ENCODE measurements around the gene SLC25A21.
"Not testable (repeated sequence)": the region's sequence is repeated elsewhere in the genome, so short reads cannot be mapped to it uniquely, and the experiment has no call there.

SLC25A21 gene

DNA sequence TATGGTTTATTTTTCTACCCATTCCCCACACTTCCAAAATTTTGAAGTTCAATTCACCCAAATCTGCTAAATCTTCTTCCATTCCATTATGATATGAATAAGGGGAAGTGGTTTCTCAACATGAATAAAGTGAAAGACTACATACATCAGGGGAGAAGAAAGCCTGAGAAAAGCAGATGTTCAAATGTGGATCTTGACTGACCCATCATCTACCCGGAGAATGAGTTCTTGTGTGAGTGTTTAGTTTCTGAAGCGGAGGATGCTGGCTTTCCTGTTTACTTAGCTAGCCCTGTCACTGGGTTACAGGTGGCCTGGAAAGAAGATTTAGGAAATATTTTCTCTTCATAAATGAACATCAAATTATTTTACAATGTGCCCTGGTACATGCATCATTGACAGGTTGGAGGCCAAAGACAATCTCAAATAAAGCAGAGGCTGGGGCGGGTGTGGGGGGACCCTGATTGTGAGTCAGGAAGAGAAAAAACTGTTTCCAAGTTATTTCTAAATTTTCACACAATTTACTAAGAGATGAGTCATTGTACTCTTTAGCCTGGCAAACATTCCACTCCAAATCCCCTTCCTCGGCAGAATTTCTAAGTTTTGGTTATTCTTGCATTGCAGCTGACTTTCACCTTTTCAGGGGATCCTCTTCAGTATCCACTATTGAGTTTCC, 135.6 kb downstream of the SLC25A21 start:
- ATAC-seq, result no peak

DNA sequence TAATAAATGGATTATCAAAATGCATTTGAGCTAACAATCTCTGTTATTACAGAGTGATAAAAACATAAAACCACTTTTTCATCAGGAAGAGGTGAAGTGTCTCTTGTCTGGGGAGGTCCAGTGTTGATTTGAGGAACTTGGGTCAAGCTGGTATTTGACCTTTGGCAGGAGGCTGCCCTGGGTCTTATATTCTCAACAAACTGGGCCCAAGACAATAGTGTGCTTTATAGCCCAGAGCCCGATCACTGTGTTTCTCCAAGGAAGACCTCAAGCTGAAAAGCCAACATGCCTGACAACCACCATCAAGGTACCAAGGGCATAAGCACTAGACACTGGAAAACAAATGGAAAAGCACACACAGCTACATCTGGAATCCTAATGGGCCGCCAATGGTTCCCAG, 137.0 kb downstream of the SLC25A21 start:
- no peak for ATAC-seq

DNA sequence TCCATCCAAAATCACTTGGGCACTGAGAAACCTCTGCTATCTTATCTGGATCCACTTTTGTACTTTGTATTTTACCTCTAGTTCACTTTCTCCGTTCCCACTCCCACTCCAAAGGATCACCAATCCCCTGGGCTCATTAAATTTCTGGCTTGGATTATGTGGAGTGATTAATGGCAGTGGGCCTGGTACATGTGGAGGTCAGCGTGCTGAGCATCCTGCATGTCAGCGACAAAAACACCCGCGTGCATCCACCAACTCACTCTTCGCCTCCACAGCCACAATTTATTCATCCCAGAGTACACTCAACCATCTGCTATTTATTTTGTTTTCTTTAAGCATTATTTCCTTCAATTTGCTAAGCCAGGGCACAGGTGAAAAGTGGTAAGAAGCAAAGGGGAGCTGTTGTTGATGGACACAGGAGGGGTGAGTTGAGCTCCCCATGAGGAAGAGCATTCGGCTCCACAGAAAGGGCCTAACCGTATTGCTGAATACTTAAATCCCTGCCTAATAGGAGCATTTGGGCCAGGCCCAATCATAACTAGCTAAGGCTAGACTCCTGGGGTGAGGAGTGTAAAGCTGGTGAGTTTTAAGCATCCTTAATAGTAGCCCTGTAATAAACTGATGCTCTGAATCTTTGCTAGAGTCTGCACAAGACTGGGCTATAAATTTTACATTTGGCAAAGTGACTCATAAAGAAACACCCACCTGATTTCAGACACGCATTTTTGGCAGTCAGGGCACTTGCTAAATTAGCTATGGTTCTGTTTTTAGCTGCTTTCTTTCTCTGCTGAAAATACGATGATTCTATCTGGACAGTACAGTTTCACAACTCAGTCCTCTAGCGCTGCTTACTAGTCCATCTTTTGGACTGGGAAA, 137.8 kb downstream of the SLC25A21 start:
- no peak for ATAC-seq

DNA sequence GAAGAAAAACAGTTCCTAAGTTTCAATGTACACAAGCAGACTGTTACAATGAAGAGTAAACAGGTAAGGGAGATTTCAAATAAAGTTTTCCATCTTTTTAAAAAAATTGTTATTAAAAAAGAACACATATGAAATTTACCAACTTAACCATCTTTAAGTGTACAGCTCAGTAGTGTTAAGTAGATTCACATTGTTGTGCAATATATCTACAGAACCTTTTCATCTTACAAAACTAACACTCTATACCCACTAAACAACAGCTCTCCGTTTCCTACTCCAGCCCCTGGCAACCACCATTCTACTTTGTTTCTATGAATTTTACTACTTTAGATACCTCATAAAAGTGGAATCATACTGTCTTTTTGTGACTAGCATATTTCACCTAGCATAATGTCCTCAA, 139.5 kb downstream of the SLC25A21 start:
- ATAC-seq, result no peak

DNA sequence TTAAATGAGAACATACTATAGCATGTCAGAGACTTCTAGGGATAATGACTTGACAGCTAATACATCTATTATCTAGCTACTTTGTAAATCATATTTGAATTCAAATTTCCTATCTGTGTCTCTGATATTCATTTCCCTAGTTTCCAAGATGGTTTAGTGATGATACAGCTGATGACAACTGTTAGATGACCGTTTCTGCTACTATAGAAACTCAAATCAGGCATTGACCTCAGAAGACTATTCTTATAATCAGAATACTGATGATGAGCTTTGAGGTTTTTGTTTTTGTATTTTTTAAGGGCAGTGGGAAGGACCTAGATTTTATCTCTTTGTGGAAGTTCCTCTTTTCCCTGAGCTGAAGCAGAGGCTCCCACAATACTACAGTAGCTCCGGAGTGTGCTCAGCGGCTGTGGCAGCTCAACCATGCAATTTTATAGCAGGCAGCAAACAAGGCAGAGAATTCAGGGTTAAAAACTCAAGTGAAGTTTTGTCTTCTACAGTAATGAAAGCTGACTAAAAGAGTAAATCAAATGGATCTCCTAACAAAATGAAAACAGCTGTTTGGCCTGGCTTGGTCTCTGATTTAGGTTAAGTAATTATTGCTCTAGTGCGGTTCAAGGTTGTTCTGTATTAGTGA, 145.1 kb downstream of the SLC25A21 start:
- ATAC-seq, result no peak

DNA sequence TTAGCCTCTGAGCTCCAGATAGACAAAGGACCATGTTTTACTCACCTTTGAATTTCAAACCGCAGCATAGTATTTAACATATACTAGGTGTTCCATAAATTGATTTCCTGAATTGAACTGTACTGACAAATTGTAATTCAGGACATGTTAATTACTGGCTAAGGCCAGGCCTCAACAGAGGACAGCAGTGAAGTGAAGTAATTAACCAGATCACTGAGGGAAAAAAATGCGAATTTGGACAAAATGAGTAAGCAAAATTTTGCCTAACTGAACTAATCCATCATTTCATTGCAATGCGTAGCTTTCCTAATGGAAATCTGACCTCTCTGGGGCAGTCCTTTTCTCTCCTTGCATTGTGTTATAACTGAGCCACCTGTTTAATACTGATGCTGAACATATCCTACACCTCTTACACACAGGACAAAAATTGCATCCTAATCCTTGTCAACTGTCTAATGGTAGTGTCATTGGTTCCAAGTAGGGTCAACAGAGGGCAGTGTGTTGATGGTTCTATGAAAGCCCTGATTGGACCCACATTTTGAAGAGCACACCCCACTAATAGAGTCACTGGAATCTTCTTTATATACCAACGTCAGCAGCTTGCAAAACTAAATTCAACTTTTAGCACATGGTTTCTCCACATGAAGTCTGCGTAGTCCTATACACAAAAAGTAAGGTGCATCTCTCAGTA, 148.4 kb downstream of the SLC25A21 start:
- no peak for ATAC-seq

DNA sequence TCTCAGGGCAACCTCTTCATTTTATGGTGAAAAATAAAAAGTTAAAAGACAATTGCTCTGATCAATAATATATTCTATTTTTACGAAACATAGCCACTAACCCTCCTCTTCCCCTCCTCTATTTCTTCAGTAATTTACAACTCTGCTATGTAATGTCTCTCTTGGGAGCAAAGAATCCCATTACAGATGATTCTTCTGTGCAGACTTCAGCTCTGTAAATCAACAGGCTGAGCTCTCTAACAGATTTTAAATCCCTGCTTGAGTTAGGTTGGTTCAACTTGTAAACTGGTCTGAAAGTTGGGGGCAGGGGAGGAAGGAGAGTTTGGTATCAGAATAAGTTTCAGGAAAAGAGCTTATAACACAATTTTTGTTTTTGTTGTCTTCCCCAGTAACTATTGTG, 151.0 kb downstream of the SLC25A21 start:
- ATAC-seq, result no peak

DNA sequence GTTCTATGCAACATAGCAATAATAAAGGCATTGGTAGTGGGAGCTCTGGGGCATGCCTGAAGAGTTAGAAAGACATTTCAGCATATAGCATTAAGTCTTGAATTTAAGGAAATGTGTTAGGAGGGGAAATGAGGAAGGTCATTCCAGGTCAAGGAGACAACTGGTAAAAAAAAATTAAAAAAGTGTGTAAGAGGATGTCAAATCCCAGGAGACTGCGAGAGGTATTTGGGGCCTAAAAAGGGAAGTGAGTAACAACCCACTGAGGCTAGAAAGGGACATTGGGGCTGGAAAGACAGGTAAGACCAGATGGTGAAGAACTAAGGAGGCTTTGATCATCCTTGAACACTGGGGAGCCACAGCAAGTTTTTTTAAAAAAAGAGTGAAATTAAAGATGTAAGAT, 152.9 kb downstream of the SLC25A21 start:
- ATAC-seq, result no peak

DNA sequence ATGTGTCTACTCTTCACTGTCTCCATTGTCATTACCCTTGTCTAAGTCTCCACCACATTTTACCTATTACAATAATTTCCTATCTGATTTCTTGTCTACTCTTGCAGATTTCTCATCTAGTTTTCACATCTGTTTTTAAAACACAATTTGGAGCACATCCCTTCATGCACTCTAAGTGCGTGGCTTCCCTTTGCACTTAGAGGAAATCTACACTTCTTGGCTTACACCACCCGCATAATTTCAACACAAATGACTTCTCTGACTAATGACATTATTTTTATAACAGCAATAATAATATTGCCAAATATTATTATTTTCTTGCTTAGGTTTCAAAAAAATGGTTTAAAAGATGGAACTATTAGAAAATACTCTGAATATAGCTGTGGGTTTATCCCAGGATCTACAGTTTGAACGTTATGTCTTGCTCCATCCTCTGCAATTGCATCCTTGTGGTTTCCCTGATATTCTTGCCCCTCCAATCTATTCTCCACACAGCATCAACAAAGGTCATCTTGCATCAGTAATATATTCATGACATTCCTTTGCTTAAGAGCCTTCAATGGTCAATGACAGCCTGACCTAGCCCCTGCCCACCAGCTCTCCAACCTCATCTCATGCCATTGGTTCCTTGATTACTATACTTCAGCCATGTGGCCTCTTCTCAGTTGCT, 153.7 kb downstream of the SLC25A21 start:
- ATAC-seq, result no peak

DNA sequence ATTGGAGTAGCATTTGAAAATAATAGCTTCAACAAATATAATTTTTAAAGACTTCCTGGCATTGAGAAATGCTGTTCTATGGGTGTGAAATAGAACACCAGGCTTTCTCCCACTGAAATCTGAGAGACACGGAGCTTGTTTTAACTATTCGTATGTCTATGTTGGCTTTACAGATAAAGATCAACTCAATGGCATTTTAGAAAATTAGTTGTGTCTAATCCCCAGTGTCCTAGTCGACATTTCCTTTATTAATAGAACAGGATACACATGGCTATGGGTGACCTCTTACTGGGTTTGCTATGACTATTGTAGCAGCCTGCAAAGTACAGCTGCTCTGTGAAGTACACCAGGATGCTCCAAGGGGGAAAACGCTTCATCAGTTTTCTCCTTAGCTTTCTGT, 159.3 kb downstream of the SLC25A21 start:
- no peak for ATAC-seq

DNA sequence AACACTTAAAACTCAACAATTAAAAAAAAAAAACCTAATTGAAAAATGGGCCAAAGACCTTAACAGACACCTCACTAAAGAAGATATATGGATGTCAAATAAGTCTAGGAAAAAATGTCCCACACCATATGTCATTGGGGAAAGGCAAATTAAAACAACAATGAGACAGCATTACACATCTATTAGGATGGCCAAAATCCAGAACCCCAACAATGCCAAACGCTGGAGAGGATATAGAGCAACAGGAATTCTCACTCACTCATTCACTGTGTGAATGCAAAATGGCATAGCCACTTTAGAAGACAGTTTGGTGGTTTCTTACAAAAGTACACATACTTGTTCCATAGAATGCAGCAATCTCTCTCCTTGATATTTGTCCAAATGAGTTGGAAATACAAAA, 173.7 kb downstream of the SLC25A21 start:
- no peak for ATAC-seq

DNA sequence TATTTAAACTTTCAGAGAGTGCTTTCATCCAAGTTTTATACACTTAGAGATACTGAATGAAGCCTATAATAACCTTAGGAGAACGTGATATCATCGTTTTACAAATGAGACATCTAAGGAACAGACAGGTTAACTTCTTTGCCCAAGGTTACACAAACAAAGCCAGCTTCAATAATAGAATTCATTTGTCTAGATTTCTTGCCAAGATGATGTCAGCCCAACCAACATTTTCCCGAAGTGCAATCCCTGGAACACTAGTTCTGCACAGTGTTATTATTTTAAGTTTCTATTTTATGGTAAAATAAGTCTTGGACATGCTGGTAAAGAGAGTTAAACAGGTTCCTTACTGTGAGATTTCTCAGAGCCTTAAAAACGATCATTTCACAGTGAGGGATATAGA, 174.6 kb downstream of the SLC25A21 start:
- ATAC-seq, result no peak

DNA sequence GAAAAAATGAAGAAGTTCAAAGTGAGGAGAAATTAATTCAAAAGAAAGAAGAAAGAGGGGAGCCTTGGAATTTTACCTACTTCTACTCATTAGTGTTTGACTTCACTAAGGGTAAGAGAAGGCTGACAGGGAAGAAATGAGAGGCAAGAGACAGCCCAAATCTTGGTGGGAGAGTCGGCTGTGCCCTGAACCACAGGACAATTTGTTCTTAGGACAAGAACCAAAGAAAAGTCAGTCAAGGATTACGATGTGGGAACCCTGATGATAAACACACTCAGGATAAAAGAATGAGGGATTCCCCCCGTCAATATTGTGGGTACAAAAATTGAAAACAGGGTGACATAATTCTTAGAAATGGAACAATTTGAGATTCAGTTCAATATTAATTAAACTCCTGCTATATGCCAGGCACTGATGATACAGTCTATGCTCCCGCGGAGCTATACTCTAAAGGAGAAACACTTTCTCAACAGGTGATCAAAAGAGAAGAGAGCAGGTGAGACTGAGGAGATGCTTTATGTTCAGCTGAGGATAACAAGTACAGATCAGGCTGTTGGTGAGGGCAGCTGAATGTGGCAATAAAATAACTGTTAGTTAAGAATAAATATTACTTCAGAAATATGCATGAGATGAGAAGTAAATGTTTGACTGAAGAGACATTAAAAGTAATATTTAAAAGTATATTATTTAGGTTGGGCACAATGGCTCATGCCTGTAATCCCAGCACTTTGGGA, 175.4 kb downstream of the SLC25A21 start:
- no peak for ATAC-seq

DNA sequence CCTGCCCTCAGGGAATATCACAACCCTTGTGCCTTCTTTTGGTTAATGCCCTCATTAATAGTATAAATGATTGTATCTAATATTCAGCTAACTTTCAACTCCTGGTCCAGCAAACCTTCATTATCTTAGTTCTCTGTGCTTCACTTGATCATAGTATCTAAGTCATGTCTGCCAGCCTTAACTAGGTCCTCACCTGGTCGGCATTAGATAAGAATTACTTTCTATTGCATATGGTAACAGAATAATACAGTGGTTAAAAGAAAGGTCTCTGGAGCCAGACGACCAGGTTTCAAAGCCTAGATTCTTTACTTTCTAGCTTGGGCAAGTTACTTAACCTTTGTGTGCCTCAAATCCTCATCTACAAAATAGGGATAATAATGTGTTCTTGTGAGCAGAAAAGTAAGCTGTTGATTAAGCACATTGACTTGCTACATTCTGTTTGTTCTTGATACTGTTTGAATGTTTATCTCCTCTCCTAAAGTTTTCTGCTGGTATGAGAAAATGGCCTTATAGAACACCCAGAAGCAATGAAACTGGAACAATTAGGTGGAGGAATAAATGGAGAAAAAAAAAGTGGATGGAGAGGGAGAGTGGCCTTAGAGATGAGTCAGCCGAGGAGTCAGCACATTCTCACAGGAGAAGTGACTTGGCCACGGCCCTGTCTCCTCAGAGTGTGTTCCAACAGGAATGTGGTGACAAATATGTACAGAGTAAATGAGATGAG, 176.1 kb downstream of the SLC25A21 start:
- ATAC-seq, result no peak

DNA sequence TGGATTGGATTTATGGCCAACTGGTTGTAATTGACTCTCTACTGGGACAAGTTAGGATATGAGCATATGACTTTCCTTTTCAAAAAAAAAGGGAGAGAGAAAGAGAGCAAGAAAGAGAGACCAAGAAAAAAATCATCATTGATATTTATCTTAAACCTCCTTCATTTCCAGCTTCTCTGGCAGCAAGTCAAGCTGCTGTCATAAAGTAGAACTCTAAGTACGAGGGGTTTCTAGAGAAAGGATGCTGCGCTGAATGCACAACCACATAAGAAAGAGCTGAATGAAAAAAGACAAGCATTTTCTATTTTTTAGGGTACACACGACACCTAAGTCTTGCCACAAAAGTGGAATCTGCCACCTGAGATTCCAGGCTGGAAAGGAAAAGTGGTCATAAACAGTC, 182.6 kb downstream of the SLC25A21 start:
- no peak for ATAC-seq

DNA sequence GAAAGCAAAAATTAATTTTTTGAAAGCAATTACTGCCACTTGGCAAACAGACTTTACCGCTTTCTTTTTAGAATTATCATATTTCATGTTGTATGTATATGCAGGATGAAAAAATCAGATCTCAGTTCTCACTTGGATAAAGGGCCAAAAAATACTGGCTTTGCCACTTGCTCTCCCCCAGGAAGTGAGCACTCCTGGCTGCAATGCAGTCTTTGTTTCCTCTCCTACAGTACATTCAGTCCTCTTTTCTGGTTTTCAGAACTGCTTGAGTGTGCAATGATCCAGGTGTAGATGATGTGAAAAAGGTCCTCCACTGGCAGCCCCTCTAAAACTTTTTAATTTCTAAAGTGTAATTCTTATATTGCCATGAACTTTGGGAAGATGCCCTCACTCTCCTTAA, 183.4 kb downstream of the SLC25A21 start:
- no peak for ATAC-seq

DNA sequence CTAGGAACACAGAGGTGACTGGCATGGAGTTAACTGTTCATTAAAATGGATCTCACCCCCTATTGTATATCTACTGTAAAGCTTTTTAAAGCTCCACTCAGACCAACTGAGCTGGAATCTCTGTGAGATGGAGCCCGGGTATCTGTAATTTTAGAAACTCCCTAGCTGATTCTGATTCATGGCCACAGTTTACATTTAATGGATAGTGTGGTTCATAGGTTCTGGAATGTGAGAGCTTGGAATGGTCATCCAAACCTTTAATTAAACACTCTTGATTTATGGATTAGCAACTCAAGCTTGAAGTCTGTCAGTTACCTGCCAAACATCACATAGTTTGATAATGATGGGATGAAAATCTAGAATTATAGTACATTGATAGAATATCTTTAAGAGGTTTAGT, 183.8 kb downstream of the SLC25A21 start:
- no peak for ATAC-seq

DNA sequence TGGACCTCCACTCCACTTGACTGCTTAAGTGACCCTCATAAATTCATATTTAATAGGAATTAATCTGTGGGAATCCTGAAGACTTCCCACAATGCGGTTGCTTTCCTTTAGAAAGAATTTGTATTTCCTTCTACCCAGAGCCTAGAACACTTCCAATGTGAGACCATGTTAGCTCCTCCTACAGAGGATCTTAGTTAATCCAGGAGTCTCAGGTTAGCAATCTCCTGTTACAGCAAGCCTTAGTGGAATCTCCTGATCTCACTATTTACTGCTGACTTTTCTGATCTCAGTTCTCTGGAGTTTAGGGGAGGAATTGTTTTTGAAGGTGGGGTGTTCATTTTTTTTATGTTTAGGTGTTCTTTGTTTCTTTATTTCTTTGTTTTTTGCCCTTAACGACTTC, 186.0 kb downstream of the SLC25A21 start:
- no peak for ATAC-seq

DNA sequence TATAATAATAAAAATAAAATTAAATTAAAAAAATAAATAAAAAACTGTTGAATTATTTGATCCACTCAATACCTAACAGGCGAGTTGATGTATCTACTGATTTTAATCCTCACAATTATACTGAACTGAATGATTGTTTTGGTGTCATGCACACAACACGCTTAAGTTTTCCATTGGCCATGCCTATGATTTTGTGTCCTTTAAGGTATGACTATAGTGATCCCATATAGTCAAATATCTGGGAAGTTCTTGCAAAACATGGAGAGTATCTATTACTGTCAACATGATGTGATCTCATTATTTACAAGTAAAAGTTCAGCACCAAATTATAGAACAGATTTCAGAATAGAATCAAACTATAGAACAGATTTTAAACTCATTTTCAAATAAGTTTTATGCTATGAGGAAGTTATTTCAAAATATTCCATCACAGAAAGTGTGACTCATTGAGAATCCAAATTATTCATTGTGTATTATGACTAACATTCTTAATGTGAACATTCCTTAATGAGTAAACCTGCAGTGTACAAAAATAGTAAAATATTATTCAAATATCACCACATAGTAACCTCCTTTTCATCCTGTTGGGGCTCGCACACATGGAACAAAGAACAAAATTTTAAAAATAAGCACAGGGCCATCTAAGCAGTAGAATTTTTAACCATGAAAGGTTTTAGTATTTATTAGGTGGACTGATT, 190.4 kb downstream of the SLC25A21 start:
- ATAC-seq, result no peak

DNA sequence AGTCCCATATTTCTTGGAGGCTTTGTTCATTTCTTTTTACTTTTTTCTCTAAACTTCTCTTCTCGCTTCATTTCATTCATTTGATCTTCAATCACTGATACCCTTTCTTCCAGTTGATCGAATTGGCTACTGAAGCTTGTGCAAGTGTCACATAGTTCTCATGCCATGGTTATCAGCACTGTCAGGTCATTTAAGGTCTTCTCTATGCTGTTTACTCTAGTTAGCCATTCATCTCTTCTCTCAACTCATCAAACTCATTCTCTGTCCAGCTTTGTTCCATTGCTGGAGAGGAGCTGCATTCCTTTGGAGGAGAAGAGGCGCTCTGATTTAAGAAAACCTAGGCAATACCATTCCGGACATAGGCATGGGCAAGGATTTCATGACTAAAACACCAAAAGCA, 192.0 kb downstream of the SLC25A21 start:
- ATAC-seq, result not testable (repeated sequence)

DNA sequence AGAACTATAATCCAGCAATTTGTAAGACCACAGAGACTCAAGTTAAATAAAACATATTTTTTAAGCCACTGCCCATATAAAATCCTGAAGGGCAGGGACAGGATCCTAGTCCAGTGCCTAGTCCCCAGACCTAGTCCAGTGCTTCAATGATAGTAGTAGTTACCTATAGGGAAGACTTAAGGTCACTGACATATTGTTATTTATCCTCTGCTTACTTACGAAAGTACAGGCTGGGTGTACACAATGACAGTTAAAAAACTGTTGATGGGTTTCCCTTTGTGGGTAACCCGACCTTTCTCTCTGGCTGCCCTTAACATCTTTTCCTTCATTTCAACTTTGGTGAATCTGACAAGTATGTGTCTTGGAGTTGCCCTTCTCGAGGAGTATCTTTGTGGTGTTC, 192.5 kb downstream of the SLC25A21 start:
- ATAC-seq, result no peak
